ENCODE results near the gene RAVER1. TPM values are rescaled to one million over a fixed set of nuclear protein-coding genes. Genes with fewer than 3 reads are reported as not detected.

Gene RAVER1
- total and polyA plus RNA-seq, 2 of the 8 experiments (the other 6 are each of a cell fraction or from before 2014, with no cell fraction given): 5.7 to 70.5 TPM

DNA sequence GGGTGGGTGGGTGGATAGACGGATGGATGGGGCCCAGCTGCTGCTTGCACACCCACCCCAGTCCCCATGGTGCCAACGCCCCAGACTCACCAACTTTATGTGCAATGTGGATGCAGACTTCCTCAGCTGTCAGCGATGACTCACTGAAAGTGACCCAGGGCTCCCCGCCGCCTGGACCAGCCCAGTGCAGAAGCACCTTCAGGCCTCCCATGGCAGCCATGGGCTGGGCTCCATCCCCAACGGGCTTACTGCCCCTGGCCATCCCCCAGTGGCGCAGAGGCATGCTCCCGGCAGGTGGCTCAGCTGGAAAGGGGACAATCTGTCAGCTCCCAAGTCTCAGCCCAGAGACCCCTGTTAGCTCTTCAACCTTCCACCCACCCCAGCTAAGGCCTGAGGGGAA, 44.8 kb upstream of the RAVER1 start:
- H3K4me2 ChIP-seq (ENCODE audit: insufficient read depth in 1 of 2, low read depth in 2 of 2, low read length in 2 of 2): no peak overlapping the region
- no peak overlapping the region for H3K14ac ChIP-seq (ENCODE audit: insufficient read length)
- FAIRE-seq: no peak
- no peaks in the 10 kb centered on the region for H3K27me3 ChIP-seq (replicated peaks in 1 of 4; ENCODE audit: control insufficient read depth in 3 of 4, extremely low read depth in 1 of 4, insufficient read depth in 3 of 4, low read length in 3 of 4)
- WGBS, 2 experiments (ENCODE audit: extremely low coverage in 1 of 2, insufficient coverage in 1 of 2, insufficient read length in 1 of 2, insufficient replicate concordance in 2 of 2, low coverage in 1 of 2, low lambda C conversion rate in 2 of 2, missing lambda C conversion rate in 1 of 2): 87% methylated on average over 7 of the region's 8 CpGs; no CpG with 5 or more reads in 1 of the 2 experiments
- no peak overlapping the region for H2BK20ac ChIP-seq (ENCODE audit: low read length)
- H4K5ac ChIP-seq (ENCODE audit: insufficient read length, low read depth, low read length): no peak overlapping the region
- peaks cover 18% of the 10 kb centered on the region for H3K23me2 ChIP-seq (ENCODE audit: low read depth, low read length)
- no peak overlapping the region for H4K91ac ChIP-seq (replicated peaks; ENCODE audit: insufficient read length, low read length)
- no peak overlapping the region for H2AK5ac ChIP-seq (ENCODE audit: low read depth, low read length)
- H2AFZ ChIP-seq (ENCODE audit: low read length): no peak overlapping the region
- no peaks in the 10 kb centered on the region for H3K9me3 ChIP-seq (ENCODE audit: insufficient read depth in 2 of 2, low read depth in 1 of 2, low read length in 1 of 2)
- peaks cover 0 to 4% of the 10 kb centered on the region in 2 experiments; a peak in 3 of 4 replicates for H3K79me2 ChIP-seq (ENCODE audit: control insufficient read depth in 1 of 2, insufficient read depth in 2 of 2, low read length in 2 of 2)
- no peak for DNase-seq (ENCODE audit: low read depth in 1 of 2, low spot score in 2 of 2)
- peaks cover 0 to 5% (median 1%) of the 10 kb centered on the region in 4 experiments; a peak in 1 of 7 replicates for H3K4me1 ChIP-seq (replicated peaks in 1 of 4; ENCODE audit: control insufficient read depth in 3 of 4, insufficient read depth in 4 of 4, low read length in 3 of 4)
- H3K9ac ChIP-seq (replicated peaks in 1 of 4; ENCODE audit: extremely low read depth in 1 of 4, low read depth in 3 of 4, low read length in 3 of 4): no peak overlapping the region
- no peak overlapping the region for H3K56ac ChIP-seq (replicated peaks; ENCODE audit: insufficient read length, low read depth, low read length)
- no peak overlapping the region for H2BK12ac ChIP-seq (ENCODE audit: low read depth, low read length)
- no peak overlapping the region for H3K4ac ChIP-seq (replicated peaks; ENCODE audit: insufficient read length, low read depth, low read length)
- H4K8ac ChIP-seq (ENCODE audit: extremely low read depth, insufficient read depth, low read length): no peak overlapping the region
- ChIA-PET POLR2A (ENCODE audit: partially characterized antibody) (no interaction called here), CTCF (ENCODE audit: partially characterized antibody) (interaction anchor here (0.9 to 5.9 kb wide), 3 partner anchors 24 to 118 kb away, joined by 4 to 28 read pairs (median 4); no protein-coding TSS in a partner anchor)
- peaks cover 0 to 4% (median 0%) of the 10 kb centered on the region in 4 experiments; a peak in 2 of 8 replicates for H3K36me3 ChIP-seq (ENCODE audit: control insufficient read depth in 2 of 4, insufficient read depth in 4 of 4, low read length in 3 of 4)
- peaks cover 0 to 3% of the 10 kb centered on the region in 2 experiments for H4K20me1 ChIP-seq (replicated peaks in 1 of 2; ENCODE audit: control insufficient read depth in 1 of 2, insufficient read depth in 2 of 2, low read length in 2 of 2)
- H3K23ac ChIP-seq (ENCODE audit: insufficient read length): no peak overlapping the region
- no peak overlapping the region for H2BK15ac ChIP-seq (ENCODE audit: low read length)
- H3K18ac ChIP-seq (ENCODE audit: extremely low read depth, low read length): no peak overlapping the region
- no peak overlapping the region for H2BK120ac ChIP-seq (replicated peaks; ENCODE audit: low read depth, low read length)
- H3K27ac ChIP-seq (ENCODE audit: low read depth, low read length): no peak overlapping the region
- H3K79me1 ChIP-seq (ENCODE audit: low read depth, low read length): no peaks in the 10 kb centered on the region
- H3K4me3 ChIP-seq (ENCODE audit: extremely low read depth in 1 of 4, insufficient read depth in 2 of 4, low read depth in 3 of 4, low read length in 4 of 4): no peak overlapping the region
- no peak overlapping the region for H2BK5ac ChIP-seq (ENCODE audit: low read depth, low read length)
- no peak for TF ChIP-seq POU5F1 (IDR thresholded peaks at IDR 0.05; ENCODE audit: low read depth, low read length)
- TF ChIP-seq RXRA (IDR thresholded peaks at IDR 0.05; ENCODE audit: insufficient read depth, low read depth, low read length): no peak
- TF ChIP-seq EZH2 (IDR thresholded peaks at IDR 0.05; ENCODE audit: low read depth, low read length, severe bottlenecking): no peak
- TF ChIP-seq SAP30 (IDR thresholded peaks at IDR 0.05; ENCODE audit: insufficient read depth, insufficient replicate concordance, low read length): no peak
- TF ChIP-seq CHD2 (IDR thresholded peaks at IDR 0.05; ENCODE audit: low read length): no peak
- TF ChIP-seq NRF1 (IDR thresholded peaks at IDR 0.05; ENCODE audit: low read depth, low read length): no peak
- TF ChIP-seq BCL11A (IDR thresholded peaks at IDR 0.05; ENCODE audit: low read depth in 2 of 2, low read length in 2 of 2): no peak
- TF ChIP-seq EP300 (IDR thresholded peaks at IDR 0.05; ENCODE audit: borderline replicate concordance in 1 of 2, low read depth in 2 of 2, low read length in 2 of 2): no peak

Measured in H1 (cell line).